ENCODE results near the gene TRMT11. TPM values are rescaled to one million over a fixed set of nuclear protein-coding genes. Genes with fewer than 3 reads are reported as not detected.
A peak's percentile ranks its signal among the peaks of the same experiment; 100 is the strongest.
"Not testable (repeated sequence)": the region's sequence is repeated elsewhere in the genome, so short reads cannot be mapped to it uniquely, and the experiment has no call there.

Gene TRMT11
- polyA plus RNA-seq, 3 donors from 2014 or later: 3.0 to 6.0 (median 4.2) TPM

DNA sequence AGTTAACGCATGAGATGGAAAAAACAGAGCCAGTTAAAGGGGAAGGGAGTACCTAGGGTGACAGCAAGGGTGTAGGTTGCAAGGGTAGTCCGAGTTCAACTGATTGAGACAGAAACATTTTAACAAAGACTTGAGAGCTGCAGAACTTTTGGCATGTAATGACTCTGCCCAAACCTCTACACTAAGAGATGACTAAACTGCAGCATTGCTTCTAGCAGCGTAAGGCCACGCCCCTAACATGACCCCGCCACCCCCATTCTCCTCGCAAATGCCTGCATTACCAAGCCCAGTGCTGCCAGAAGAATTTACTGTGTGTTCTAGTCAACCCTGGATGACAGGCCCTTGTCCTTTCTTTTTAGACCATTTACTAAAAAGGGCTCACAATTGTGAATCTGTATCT, 36.0 kb upstream of the TRMT11 start:
- peaks cover 3 to 8% (median 7%) of the 10 kb centered on the region in 3 donors for H3K27me3 Mint-ChIP-seq (ENCODE audit: low read depth in 3 of 3)

DNA sequence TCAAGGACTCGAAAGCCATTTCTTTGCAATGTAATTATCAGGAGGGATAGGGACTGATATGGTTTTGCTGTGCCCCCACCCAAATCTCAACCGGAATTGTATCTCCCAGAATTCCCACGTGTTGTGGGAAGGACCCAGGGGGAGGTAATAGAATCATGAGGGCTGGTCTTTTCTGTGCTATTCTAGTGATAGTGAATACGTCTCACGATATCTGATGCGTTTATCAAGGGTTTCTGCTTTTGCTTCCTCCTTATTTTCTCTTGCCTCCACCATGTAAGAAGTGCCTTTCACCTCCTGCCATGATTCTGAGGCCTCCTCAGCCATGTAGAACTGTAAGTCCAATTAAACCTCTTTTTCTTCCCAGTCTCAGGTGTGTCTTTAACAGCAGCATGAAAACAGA, 35.6 kb upstream of the TRMT11 start:
- not testable (repeated sequence) for H3K36me3 Mint-ChIP-seq; H3K27me3 Mint-ChIP-seq (ENCODE audit: low read depth in 3 of 3); H3K27ac Mint-ChIP-seq; H3K9me3 Mint-ChIP-seq; DNase-seq; H3K4me3 Mint-ChIP-seq; H3K4me1 Mint-ChIP-seq

More for the DNA sequence above, 36.0 kb upstream of the TRMT11 start:
- Mint-ChIP-seq H3K9me3 (no peaks in the 10 kb centered on the region), H3K4me1 (no peaks in the 10 kb centered on the region), H3K27ac (no peak overlapping the region), H3K4me3 (no peak overlapping the region), H3K36me3 (no peaks in the 10 kb centered on the region)
- no peak for DNase-seq

DNA sequence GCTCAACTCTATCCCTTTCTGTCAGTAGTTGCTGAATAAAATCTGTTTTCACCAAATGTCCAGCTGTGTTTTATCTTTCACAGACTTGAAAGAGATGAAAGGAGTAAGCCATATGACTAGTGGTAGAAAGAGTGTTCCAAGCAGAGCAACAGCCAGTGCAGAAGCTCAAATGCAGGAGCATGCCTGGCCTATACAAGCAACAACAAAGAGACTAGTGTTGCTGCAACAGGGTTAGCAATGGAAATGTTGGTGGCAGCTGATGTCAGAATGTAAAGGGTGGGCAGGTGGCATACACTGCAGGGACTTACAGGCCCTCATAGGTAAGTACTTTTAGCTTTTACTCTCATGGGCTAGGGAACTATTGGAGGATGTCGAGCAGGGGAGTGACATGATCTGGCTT, 35.0 kb upstream of the TRMT11 start:
- H3K4me3 Mint-ChIP-seq: no peak overlapping the region
- no peak for DNase-seq
- no peaks in the 10 kb centered on the region for H3K9me3 Mint-ChIP-seq
- H3K27ac Mint-ChIP-seq: peak overlapping the region in 2 of 6 donors; percentile 11 to 12
- H3K4me1 Mint-ChIP-seq: peaks cover 3 to 6% of the 10 kb centered on the region in 2 donors
- peaks cover 3 to 8% (median 6%) of the 10 kb centered on the region in 3 donors for H3K27me3 Mint-ChIP-seq (ENCODE audit: low read depth in 3 of 3)
- H3K36me3 Mint-ChIP-seq: no peaks in the 10 kb centered on the region

DNA sequence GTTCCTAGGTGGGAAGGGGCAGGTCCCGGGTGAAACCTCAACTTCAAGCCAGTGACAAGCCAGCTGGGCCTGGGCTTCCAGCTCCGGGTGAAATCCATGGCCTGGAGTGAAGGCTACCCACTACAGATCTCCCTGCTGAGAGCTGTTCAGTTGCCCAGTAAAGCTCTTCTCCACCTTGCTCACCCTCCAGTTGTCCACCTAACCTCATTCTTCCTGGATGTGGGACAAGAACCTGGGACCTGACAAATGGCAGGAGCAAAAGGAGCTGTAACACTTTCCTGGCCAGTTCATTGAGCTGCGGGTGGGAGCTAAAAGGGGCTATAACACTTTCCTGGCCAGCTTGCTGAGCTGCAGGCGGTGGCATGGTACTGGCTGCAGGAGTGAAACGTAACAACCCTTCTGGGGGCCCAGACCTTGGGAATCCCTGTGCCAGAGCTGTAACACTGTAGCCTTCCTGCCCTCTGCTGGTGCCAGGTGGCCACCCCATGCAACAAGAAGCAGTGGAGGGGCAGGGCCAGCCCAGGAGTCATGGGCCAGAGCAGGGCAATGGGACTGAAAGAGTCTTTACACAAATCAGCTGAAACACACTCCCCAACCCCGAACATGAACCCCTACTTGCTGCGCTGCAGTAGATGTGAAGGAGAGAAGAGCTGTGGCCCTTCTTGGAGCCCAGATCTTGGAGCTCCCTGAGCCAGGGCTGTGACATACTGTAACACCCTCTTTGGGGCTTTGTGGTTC, 33.4 kb upstream of the TRMT11 start:
- H3K4me3 Mint-ChIP-seq: no peak overlapping the region
- DNase-seq: no peak
- no peaks in the 10 kb centered on the region for H3K36me3 Mint-ChIP-seq
- H3K27ac Mint-ChIP-seq: no peak overlapping the region
- H3K27me3 Mint-ChIP-seq (ENCODE audit: low read depth in 3 of 3): peaks cover 6 to 12% (median 8%) of the 10 kb centered on the region in 3 donors
- H3K4me1 Mint-ChIP-seq: peaks cover 7% of the 10 kb centered on the region in 2 donors
- H3K9me3 Mint-ChIP-seq: no peaks in the 10 kb centered on the region

DNA sequence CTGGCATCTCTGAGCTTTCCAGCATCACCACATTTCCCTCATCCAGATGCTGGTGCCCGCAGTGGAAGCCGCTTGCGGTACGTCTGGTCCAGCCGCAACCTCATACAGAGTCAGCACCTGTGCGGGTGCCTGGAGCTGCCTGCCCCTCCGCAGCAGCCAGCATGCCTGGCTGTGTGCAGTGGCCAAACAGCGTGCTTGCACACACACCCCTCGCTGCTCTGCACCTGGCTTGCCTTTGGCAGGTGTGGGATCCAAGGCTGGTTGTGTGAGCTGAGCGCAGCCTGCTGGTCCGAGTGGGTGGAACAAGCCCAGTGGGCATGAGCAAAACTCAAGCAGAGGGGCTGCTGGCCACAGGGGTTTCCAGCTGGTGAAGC, 32.9 kb upstream of the TRMT11 start:
- Mint-ChIP-seq H3K4me3 (no peak overlapping the region), H3K36me3 (no peaks in the 10 kb centered on the region), H3K9me3 (no peaks in the 10 kb centered on the region), H3K27me3 (ENCODE audit: low read depth in 3 of 3) (peaks cover 6 to 12% (median 8%) of the 10 kb centered on the region in 3 donors), H3K4me1 (peaks cover 7% of the 10 kb centered on the region in 2 donors), H3K27ac (no peak overlapping the region)
- DNase-seq: no peak

DNA sequence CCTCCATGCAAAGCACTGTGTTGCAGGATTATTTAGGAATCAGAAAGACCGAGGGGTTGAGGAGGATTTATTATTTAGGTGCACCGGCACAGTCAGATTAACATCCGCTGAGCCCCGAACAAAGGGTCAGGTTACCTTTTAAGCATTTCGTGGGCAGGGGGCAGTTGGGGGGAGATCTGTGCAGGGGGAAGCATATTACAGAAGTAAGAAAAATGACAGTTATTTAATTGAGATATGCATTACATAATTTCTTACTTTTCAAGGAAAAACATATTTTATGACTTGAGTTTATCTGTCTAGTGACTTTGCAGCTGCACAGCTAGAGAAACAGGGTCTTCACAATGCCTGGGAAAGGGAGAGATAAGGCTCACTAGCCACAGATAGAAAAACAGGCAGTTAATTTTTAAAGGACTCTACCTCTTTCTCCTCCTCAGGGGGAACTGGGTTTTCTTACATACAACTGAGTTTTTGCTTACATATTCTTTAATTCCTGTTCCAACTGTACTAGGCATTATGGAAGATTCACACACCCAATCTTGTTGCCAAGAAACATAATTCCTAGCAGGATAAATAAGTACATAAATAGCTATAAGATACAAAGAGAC, 31.5 kb upstream of the TRMT11 start:
- H3K4me1 Mint-ChIP-seq: peaks cover 7% of the 10 kb centered on the region in 2 donors
- peak overlapping the region in 3 of 6 donors; percentile 53 to 88 (median 73) for H3K27ac Mint-ChIP-seq
- no peaks in the 10 kb centered on the region for H3K9me3 Mint-ChIP-seq
- H3K27me3 Mint-ChIP-seq (ENCODE audit: low read depth in 3 of 3): peaks cover 6 to 12% (median 8%) of the 10 kb centered on the region in 3 donors
- no peaks in the 10 kb centered on the region for H3K36me3 Mint-ChIP-seq
- DNase-seq: no peak
- H3K4me3 Mint-ChIP-seq: peak overlapping the region in 2 of 5 donors; percentile 4 to 67

DNA sequence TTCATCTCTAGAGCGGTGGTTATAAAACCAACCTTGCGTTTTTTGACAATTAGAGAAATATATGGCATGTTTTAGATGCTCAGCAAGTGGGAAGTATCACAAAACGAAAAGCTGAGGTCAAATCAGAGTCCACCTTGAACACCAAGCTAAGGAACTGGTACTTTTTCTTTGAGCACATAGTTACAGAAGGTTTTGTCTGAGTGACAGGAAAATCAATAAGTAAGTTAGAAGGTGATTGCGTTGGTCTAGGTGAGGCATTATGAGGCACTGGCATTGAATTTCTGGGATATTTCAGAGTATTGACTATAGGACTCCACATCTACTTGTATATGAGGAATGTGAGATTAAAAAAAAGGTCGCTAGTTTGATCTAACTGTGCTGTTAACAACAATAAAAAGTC, 30.4 kb upstream of the TRMT11 start:
- Mint-ChIP-seq H3K36me3 (no peaks in the 10 kb centered on the region), H3K27me3 (ENCODE audit: low read depth in 3 of 3) (peaks cover 6 to 12% (median 8%) of the 10 kb centered on the region in 3 donors), H3K4me3 (peak overlapping the region in 1 of 5 donors; percentile 68), H3K27ac (no peak overlapping the region), H3K9me3 (no peaks in the 10 kb centered on the region), H3K4me1 (peaks cover 7 to 10% of the 10 kb centered on the region in 2 donors)
- DNase-seq: peak in 1 of 3 donors; percentile 7

DNA sequence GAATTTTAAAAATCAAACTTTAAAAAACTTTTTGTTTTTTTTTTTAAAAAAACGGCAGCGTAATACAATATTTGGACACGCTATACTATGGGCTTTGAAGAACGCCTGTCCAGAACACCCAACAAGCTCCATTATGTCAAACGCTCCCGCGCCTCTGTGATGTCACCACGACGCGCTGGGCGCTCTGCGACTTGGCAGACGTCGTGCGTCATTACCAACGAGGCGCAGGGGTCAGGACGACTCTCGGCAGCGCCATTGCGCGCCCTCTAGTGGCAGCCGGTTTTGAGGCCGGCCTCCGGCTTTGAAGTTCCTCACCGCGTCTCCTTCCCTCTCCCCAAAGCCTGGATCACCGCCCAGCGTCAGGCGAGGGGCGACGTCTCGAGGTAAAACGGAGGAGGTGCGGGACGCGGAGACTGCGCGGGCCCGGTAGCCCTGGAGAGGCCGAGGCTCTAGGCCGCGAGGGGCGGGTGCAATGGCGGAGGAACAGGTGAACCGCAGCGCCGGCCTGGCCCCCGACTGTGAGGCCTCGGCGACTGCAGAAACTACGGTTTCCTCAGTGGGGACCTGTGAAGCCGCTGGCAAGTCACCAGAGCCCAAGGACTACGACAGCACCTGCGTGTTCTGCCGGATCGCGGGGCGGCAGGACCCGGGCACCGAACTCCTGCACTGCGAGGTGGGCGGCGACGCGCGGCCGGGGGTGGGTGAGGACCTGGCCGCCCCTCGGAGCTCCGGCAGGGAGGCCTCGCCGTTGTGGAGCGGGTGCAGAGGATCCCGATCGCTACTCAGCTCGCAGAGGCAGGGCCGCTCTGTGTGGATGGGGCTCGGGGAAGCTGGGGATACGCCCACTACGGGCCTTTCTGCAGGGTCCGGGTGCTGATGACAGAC, 29.6 kb upstream of the TRMT11 start, which contains the start of gene HINT3:
HINT3 (plus strand) TSS at position 265 of the 885 bp plus-strand sequence; CDS start at position 473, 208 bp downstream.
- peak within 1 kb of the TSS in 1 of 5 donors; percentile 68 for H3K4me3 Mint-ChIP-seq
- peak; percentile 96 for DNase-seq
- peaks cover 6 to 11% (median 6%) of the 10 kb centered on the region in 3 donors for H3K27me3 Mint-ChIP-seq (ENCODE audit: low read depth in 3 of 3)
- H3K36me3 Mint-ChIP-seq: no peaks in the 10 kb centered on the region
- peaks cover 7 to 12% of the 10 kb centered on the region in 2 donors for H3K4me1 Mint-ChIP-seq
- H3K9me3 Mint-ChIP-seq: no peaks in the 10 kb centered on the region
- H3K27ac Mint-ChIP-seq: peak within 1 kb of the TSS in 1 of 6 donors; percentile 53

DNA sequence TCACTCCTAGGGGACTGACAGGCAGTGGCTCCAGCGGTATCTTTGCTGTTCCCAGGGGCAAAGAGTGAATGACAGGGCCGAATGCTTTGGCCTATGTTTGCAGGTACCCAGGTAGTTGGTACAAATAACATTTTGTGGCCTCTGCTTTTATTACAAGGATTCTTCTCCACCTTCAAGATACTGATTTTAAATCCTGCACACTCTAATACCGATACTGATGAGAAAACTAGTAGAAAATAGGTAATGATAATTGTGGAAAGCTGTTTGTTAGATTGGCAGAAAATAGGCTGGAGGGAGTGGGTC, 29.0 kb upstream of the TRMT11 start:
- Mint-ChIP-seq H3K27ac (no peak overlapping the region), H3K4me1 (peaks cover 7 to 12% of the 10 kb centered on the region in 2 donors), H3K4me3 (no peak overlapping the region), H3K27me3 (ENCODE audit: low read depth in 3 of 3) (peaks cover 3 to 8% (median 6%) of the 10 kb centered on the region in 3 donors), H3K36me3 (no peaks in the 10 kb centered on the region), H3K9me3 (no peaks in the 10 kb centered on the region)
- DNase-seq: no peak

DNA sequence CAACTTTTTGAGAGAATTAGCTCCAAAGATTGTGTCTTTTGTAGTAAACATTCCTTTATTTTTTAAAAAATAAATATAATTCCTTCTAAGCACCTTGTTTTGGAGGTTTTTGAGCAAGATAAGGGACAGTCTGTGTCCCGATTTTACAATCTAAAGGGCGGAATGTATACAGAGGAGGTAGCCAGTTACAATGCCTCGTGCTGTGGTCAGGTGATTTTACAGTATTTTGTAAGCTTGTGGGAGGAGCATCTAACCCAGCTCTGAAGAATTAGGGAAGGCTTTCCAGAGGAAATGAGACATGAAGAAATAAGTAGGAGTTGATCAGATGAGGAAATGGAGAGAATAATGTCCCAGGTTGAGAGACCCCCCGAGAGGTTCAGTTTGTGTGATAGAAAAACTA, 28.5 kb upstream of the TRMT11 start:
- peak in 1 of 3 donors; percentile 10 for DNase-seq

DNA sequence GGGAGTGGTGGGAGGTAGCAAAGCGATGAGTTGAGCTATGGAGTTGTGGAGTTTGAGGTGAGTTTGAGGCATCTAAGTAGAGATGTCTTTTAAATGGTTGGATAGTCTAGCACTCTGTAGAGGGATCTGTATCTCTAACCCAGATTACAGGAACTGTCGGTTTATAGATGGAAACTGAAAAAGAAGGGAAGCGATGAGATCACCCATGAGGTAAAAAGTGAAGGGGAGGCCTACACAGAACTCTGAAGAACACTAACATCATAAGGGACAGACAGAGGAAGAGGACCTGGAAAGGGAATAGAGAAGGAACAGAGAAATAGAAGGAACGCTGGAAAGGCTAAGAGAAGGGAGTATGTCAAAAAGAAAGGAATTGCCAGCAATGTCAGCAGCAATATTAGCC, 27.3 kb upstream of the TRMT11 start:
- DNase-seq: no peak
- peaks cover 2 to 8% (median 3%) of the 10 kb centered on the region in 3 donors for H3K27me3 Mint-ChIP-seq (ENCODE audit: low read depth in 3 of 3)
- H3K27ac Mint-ChIP-seq: no peak overlapping the region
- H3K4me1 Mint-ChIP-seq: peaks cover 7 to 24% of the 10 kb centered on the region in 2 donors
- no peaks in the 10 kb centered on the region for H3K36me3 Mint-ChIP-seq
- no peak overlapping the region for H3K4me3 Mint-ChIP-seq
- no peaks in the 10 kb centered on the region for H3K9me3 Mint-ChIP-seq

More for the DNA sequence above, 28.5 kb upstream of the TRMT11 start:
- H3K9me3 Mint-ChIP-seq: no peaks in the 10 kb centered on the region
- peaks cover 2 to 8% (median 5%) of the 10 kb centered on the region in 3 donors for H3K27me3 Mint-ChIP-seq (ENCODE audit: low read depth in 3 of 3)
- no peaks in the 10 kb centered on the region for H3K36me3 Mint-ChIP-seq
- peaks cover 7 to 12% of the 10 kb centered on the region in 2 donors for H3K4me1 Mint-ChIP-seq
- no peak overlapping the region for H3K4me3 Mint-ChIP-seq
- H3K27ac Mint-ChIP-seq: no peak overlapping the region

DNA sequence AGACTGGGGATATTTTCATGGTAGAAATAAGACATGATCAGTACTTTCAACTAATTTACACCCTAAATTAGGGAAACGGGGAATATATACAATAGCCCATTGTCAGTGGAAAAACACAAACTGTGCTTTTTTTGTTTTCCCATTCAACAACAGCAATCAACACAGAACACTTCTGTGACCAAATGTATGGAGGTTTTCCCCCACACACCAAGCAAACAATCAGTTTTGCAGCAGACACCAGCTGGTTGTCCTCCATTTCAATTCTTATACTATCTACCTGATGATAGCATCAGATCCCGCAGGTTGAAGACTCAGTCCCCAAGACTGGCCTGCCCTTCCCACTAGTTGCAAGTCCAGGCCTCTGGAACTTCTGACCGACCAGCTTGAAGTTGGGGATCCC, 25.2 kb upstream of the TRMT11 start:
- no peak for DNase-seq
- no peak overlapping the region for H3K4me3 Mint-ChIP-seq
- H3K9me3 Mint-ChIP-seq: no peaks in the 10 kb centered on the region
- H3K36me3 Mint-ChIP-seq: no peaks in the 10 kb centered on the region
- peaks cover 0 to 6% (median 3%) of the 10 kb centered on the region in 3 donors for H3K27me3 Mint-ChIP-seq (ENCODE audit: low read depth in 3 of 3)
- no peak overlapping the region for H3K27ac Mint-ChIP-seq
- H3K4me1 Mint-ChIP-seq: peaks cover 5 to 24% of the 10 kb centered on the region in 2 donors

DNA sequence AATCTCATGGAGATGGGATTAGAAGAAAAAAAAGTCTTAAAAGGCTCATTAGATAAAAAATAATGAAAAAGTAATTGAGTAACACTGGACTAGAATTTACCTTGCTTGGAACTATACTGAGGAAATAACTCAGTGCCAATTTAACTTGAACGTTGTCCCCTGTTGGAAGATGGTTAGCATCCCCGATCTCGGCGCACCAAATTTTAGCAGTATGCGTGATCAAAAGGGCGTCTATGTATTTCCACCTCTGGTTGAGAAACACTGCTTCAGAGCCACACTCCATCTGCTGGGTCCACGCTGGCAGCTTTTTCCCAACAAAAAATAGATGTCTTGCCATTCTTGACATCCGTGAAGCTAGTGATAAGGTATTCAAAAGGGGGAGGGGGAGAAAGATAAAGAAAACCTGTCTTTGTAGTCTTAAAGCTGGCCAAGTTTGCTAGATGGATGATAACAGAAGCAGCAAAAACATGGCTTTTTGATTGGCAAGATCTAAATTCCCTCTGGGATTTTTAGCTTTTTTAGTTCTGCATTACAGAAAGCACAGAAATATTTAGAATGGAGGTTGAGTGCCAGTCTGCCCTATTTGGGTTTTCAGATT, 23.3 kb upstream of the TRMT11 start:
- Mint-ChIP-seq H3K4me1 (peaks cover 0 to 30% of the 10 kb centered on the region in 2 donors), H3K27me3 (ENCODE audit: low read depth in 3 of 3) (no peaks in the 10 kb centered on the region), H3K27ac (no peak overlapping the region), H3K4me3 (no peak overlapping the region), H3K36me3 (peaks cover 2 to 9% (median 8%) of the 10 kb centered on the region in 3 donors), H3K9me3 (no peaks in the 10 kb centered on the region)
- no peak for DNase-seq
